ENCODE data around the gene PSME3IP1. TPM values are rescaled to one million over a fixed set of nuclear protein-coding genes. Genes with fewer than 3 reads are reported as not detected.

Gene PSME3IP1
- total and polyA plus RNA-seq, 7 experiments from 2014 or later = 76.3 to 159 (median 140) TPM

GRCh38 chr16:57178793-57179212 lies 7.0 kb downstream of the PSME3IP1 start:
- intact Hi-C loops (cut with micrococcal nuclease) = loop anchor here in 1 of 2 donors (2.0 kb wide), 1 partner anchor 22 kb away; no protein-coding TSS in a partner anchor
- H3K36me3 Mint-ChIP-seq = peaks cover 4 to 11% (median 5%) of the 10 kb centered on the region in 5 donors
- ATAC-seq = no peak
- no peak overlapping the region for H3K4me3 Mint-ChIP-seq
- Histone ChIP-seq H3K4me1 (ENCODE audit: control insufficient read depth in 2 of 2, insufficient read depth in 2 of 2, low read length in 2 of 2) (peaks cover 0 to 2% of the 10 kb centered on the region in 2 donors), H3K27me3 (ENCODE audit: control insufficient read depth in 2 of 2, insufficient read depth in 2 of 2, low read length in 2 of 2) (no peaks in the 10 kb centered on the region), H3K27ac (ENCODE audit: low read depth, low read length) (no peak overlapping the region), H3K36me3 (ENCODE audit: control insufficient read depth in 2 of 3, insufficient read depth in 3 of 3, low read length in 3 of 3) (peaks cover 0 to under 1% (median 0%) of the 10 kb centered on the region in 3 experiments), H3K9me3 (ENCODE audit: control insufficient read depth in 2 of 3, low read length in 3 of 3) (no peaks in the 10 kb centered on the region), H3K4me3 (ENCODE audit: low read length) (no peak overlapping the region)
- POLR2A ChIA-PET = interaction anchor here (0.6 kb wide), 1 partner anchor 1500 kb away, joined by 4 read pairs; no protein-coding TSS in a partner anchor
- peaks cover 8 to 28% (median 16%) of the 10 kb centered on the region in 7 donors for H3K4me1 Mint-ChIP-seq
- CTCF ChIA-PET = interaction anchor here (1.6 kb wide), 1 partner anchor 95 kb away, joined by 4 read pairs; no protein-coding TSS in a partner anchor
- DNase-seq = no peak
- no peaks in the 10 kb centered on the region for H3K27me3 Mint-ChIP-seq
- H3K9me3 Mint-ChIP-seq = peaks cover 0 to 1% (median 0%) of the 10 kb centered on the region in 11 donors
- peak overlapping the region in 1 of 9 donors; percentile 4 for H3K27ac Mint-ChIP-seq

DNA sequence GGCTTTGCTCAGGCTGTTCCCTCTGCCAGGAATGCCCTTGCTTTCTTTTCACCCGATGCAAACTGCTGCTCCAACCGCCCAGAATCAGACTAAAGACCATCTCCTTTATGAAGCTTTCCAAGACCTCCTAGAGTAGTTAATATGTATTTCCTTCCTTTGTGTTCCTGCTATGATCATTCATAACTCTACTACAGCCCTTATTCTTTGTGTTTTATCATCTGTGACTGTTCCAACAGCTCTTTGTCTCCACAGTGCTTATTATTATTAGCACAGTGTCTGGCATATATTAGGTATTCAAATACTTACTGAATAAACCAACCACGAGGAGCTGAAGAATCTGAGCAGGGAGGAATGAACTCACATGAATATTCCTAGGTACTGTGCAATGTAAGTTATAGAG lies 7.6 kb downstream of the PSME3IP1 start:
- POLR2A ChIA-PET = no interaction called here
- Mint-ChIP-seq H3K9me3 (peaks cover 0 to 1% (median 0%) of the 10 kb centered on the region in 11 donors), H3K27me3 (no peaks in the 10 kb centered on the region), H3K4me3 (no peak overlapping the region), H3K27ac (peak overlapping the region in 6 of 9 donors; percentile 3 to 67 (median 14)), H3K4me1 (peaks cover 8 to 26% (median 13%) of the 10 kb centered on the region in 7 donors), H3K36me3 (peaks cover 4 to 15% (median 5%) of the 10 kb centered on the region in 5 donors)
- Histone ChIP-seq H3K4me3 (ENCODE audit: low read length) (no peak overlapping the region), H3K27me3 (ENCODE audit: control insufficient read depth in 2 of 2, insufficient read depth in 2 of 2, low read length in 2 of 2) (no peaks in the 10 kb centered on the region), H3K36me3 (ENCODE audit: control insufficient read depth in 2 of 3, insufficient read depth in 3 of 3, low read length in 3 of 3) (peaks cover 0 to 6% (median 0%) of the 10 kb centered on the region in 3 experiments), H3K27ac (ENCODE audit: low read depth, low read length) (no peak overlapping the region), H3K9me3 (ENCODE audit: control insufficient read depth in 2 of 3, low read length in 3 of 3) (no peaks in the 10 kb centered on the region), H3K4me1 (ENCODE audit: control insufficient read depth in 2 of 2, insufficient read depth in 2 of 2, low read length in 2 of 2) (no peaks in the 10 kb centered on the region)
- DNase-seq = no peak
- intact Hi-C loops (cut with micrococcal nuclease) = loop anchor here in 1 of 2 donors (2.0 kb wide), 1 partner anchor 21 kb away; no protein-coding TSS in a partner anchor
- ATAC-seq = no peak
- CTCF ChIA-PET = interaction anchor here (1.6 kb wide), 1 partner anchor 95 kb away, joined by 4 read pairs; no protein-coding TSS in a partner anchor

DNA sequence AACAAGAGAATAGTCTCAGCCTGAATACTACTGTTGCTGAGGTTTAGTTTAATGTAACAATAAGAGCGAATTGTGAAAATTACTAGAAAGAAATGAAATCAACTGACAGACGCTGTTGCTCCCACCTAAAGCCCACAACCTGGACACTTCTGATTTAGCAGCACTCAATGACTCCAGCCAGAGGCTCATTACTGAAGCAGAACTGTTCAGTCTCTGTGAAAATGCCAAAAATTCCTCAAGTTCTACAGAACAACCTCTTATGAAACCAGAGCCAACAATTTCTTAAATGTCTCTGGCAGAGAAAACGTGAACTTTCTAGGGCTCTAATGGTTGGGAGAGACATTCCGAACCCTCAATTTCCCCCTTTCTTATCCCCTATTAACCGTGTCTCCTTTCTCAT lies 9.9 kb downstream of the PSME3IP1 start:
- CTCF ChIA-PET = interaction anchor here (1.8 kb wide), 1 partner anchor 92 kb away, joined by 4 read pairs; no protein-coding TSS in a partner anchor
- intact Hi-C loops (cut with micrococcal nuclease) = no loop called here
- H3K27ac ChIP-seq (ENCODE audit: low read depth, low read length) = no peak overlapping the region
- Mint-ChIP-seq H3K4me1 (peaks cover 0 to 10% (median 6%) of the 10 kb centered on the region in 7 donors), H3K36me3 (peaks cover 10 to 35% (median 16%) of the 10 kb centered on the region in 5 donors), H3K27me3 (no peaks in the 10 kb centered on the region), H3K4me3 (no peak overlapping the region), H3K27ac (peak overlapping the region in 2 of 9 donors; percentile 21 to 39), H3K9me3 (no peaks in the 10 kb centered on the region)
- no peaks in the 10 kb centered on the region for H3K27me3 ChIP-seq (ENCODE audit: control insufficient read depth in 2 of 2, insufficient read depth in 2 of 2, low read length in 2 of 2)
- H3K9me3 ChIP-seq (ENCODE audit: control insufficient read depth in 2 of 3, low read length in 3 of 3) = no peaks in the 10 kb centered on the region
- no peaks in the 10 kb centered on the region for H3K4me1 ChIP-seq (ENCODE audit: control insufficient read depth in 2 of 2, insufficient read depth in 2 of 2, low read length in 2 of 2)
- peaks cover 11 to 29% (median 13%) of the 10 kb centered on the region in 3 experiments for H3K36me3 ChIP-seq (ENCODE audit: control insufficient read depth in 2 of 3, insufficient read depth in 3 of 3, low read length in 3 of 3)
- POLR2A ChIA-PET = interaction anchor here (2.4 kb wide), 1 partner anchor 10 kb away, joined by 11 read pairs; the partner anchor contains the start of genes PSME3IP1 and RSPRY1
- H3K4me3 ChIP-seq (ENCODE audit: low read length) = no peak overlapping the region
- ATAC-seq (no peak), DNase-seq (no peak)

DNA sequence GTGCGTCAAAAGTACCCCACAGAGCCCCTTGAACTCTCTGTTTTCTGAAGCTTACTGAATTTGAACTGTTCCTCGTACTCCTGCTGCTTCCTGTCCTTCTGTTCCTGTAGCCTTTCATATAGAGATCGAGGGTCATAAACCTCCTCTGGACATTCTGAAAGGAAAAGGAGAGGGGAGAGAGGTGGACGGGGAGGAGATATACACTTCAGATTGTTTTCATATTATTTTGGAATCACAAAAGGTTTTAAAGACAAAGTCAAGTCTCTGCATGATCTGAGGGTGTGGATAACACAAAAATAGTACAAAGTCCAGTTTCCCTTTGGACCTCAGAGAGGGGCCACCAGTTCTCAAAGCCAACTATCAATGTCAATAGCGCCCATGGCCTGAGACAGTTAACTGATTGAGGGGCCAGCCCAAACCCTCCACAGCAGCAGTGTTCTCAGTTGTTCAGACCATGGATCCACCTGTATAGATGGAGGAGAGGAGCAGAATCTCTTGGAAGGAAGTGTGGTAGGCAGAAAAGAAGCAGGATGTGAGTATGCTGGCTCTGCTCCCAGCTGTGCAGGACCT lies 13.0 kb downstream of the PSME3IP1 start:
- intact Hi-C loops (cut with micrococcal nuclease) = no loop called here
- Mint-ChIP-seq H3K4me3 (no peak overlapping the region), H3K4me1 (peaks cover 3 to 9% (median 4%) of the 10 kb centered on the region in 7 donors), H3K36me3 (peaks cover 15 to 32% (median 18%) of the 10 kb centered on the region in 5 donors), H3K27me3 (no peaks in the 10 kb centered on the region), H3K9me3 (no peaks in the 10 kb centered on the region), H3K27ac (no peak overlapping the region)
- H3K9me3 ChIP-seq (ENCODE audit: control insufficient read depth in 2 of 3, low read length in 3 of 3) = no peaks in the 10 kb centered on the region
- ATAC-seq (no peak), DNase-seq (no peak)
- H3K27me3 ChIP-seq (ENCODE audit: control insufficient read depth in 2 of 2, insufficient read depth in 2 of 2, low read length in 2 of 2) = no peaks in the 10 kb centered on the region
- H3K4me1 ChIP-seq (ENCODE audit: control insufficient read depth in 2 of 2, insufficient read depth in 2 of 2, low read length in 2 of 2) = peaks cover 0 to 2% of the 10 kb centered on the region in 2 donors
- POLR2A ChIA-PET = no interaction called here
- CTCF ChIA-PET = interaction anchor here (0.7 kb wide), 1 partner anchor 130 kb away, joined by 4 read pairs; no protein-coding TSS in a partner anchor
- H3K4me3 ChIP-seq (ENCODE audit: low read length) = no peak overlapping the region
- no peak overlapping the region for H3K27ac ChIP-seq (ENCODE audit: low read depth, low read length)
- H3K36me3 ChIP-seq (ENCODE audit: control insufficient read depth in 2 of 3, insufficient read depth in 3 of 3, low read length in 3 of 3) = peaks cover 18 to 49% (median 23%) of the 10 kb centered on the region in 3 experiments

GRCh38 chr16:57169327-57169726 lies 16.5 kb downstream of the PSME3IP1 start:
- H3K4me1 ChIP-seq (ENCODE audit: control insufficient read depth in 2 of 2, insufficient read depth in 2 of 2, low read length in 2 of 2) = peaks cover 0 to 4% of the 10 kb centered on the region in 2 donors
- CTCF ChIA-PET = interaction anchor here (0.6 to 5.8 kb wide), 6 partner anchors 42 to 339 kb away, joined by 3 to 36 read pairs (median 12); partner anchors contain the start of gene CPNE2
- H3K36me3 Mint-ChIP-seq = peaks cover 21 to 48% (median 28%) of the 10 kb centered on the region in 5 donors
- H3K27ac Mint-ChIP-seq = peak overlapping the region in 1 of 9 donors; percentile 14
- no peaks in the 10 kb centered on the region for H3K27me3 ChIP-seq (ENCODE audit: control insufficient read depth in 2 of 2, insufficient read depth in 2 of 2, low read length in 2 of 2)
- POLR2A ChIA-PET = interaction anchor here (0.7 to 2.4 kb wide), 2 partner anchors 86 to 162 kb away, joined by 3 to 8 read pairs; no protein-coding TSS in a partner anchor
- DNase-seq (no peak), ATAC-seq (no peak)
- peaks cover 5 to 28% (median 15%) of the 10 kb centered on the region in 7 donors for H3K4me1 Mint-ChIP-seq
- no peak overlapping the region for H3K4me3 ChIP-seq (ENCODE audit: low read length)
- no peak overlapping the region for H3K4me3 Mint-ChIP-seq
- no peaks in the 10 kb centered on the region for H3K27me3 Mint-ChIP-seq
- H3K9me3 Mint-ChIP-seq = no peaks in the 10 kb centered on the region
- intact Hi-C loops (cut with micrococcal nuclease) = loop anchor here (2.0 to 5.0 kb wide), 3 partner anchors 35 to 377 kb away; no protein-coding TSS in a partner anchor
- H3K27ac ChIP-seq (ENCODE audit: low read depth, low read length) = no peak overlapping the region
- no peaks in the 10 kb centered on the region for H3K9me3 ChIP-seq (ENCODE audit: control insufficient read depth in 2 of 3, low read length in 3 of 3)
- peaks cover 22 to 71% (median 31%) of the 10 kb centered on the region in 3 experiments for H3K36me3 ChIP-seq (ENCODE audit: control insufficient read depth in 2 of 3, insufficient read depth in 3 of 3, low read length in 3 of 3)

DNA sequence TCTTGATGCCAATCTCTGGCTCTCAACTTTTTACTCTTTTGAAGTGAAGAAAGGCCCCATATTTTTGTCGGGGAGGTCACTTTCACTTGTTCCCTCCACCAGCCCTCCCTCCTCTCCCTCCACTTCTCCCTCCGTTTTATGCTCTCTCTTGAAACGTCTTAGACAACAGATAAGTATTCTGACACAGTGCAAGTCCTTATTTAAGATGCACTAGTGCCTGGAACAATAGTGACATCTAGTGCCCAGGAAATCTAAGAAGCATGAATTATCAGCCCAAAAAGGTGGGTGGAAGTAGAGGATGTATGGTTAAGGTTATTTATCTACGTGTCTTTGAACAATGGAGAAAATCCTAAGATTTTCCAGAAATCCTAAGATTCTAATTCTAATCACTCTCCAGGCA lies 17.9 kb downstream of the PSME3IP1 start:
- H3K9me3 ChIP-seq (ENCODE audit: control insufficient read depth in 2 of 3, low read length in 3 of 3) = no peaks in the 10 kb centered on the region
- peak overlapping the region in 2 of 9 donors; percentile 19 to 61 for H3K27ac Mint-ChIP-seq
- H3K9me3 Mint-ChIP-seq = no peaks in the 10 kb centered on the region
- no peak overlapping the region for H3K27ac ChIP-seq (ENCODE audit: low read depth, low read length)
- peak in 7 of 9 donors; percentile 51 to 80 (median 69) for DNase-seq
- no peaks in the 10 kb centered on the region for H3K27me3 Mint-ChIP-seq
- peaks cover 0 to 4% of the 10 kb centered on the region in 2 donors for H3K4me1 ChIP-seq (ENCODE audit: control insufficient read depth in 2 of 2, insufficient read depth in 2 of 2, low read length in 2 of 2)
- intact Hi-C loops (cut with micrococcal nuclease) = loop anchor here (1.0 to 5.0 kb wide), 8 partner anchors 33 to 376 kb away; partner anchors contain the start of gene CPNE2 (in 1 of the 2)
- POLR2A ChIA-PET = interaction anchor here (0.7 kb wide), 2 partner anchors 83 to 541 kb away, joined by 3 read pairs; no protein-coding TSS in a partner anchor
- H3K36me3 ChIP-seq (ENCODE audit: control insufficient read depth in 2 of 3, insufficient read depth in 3 of 3, low read length in 3 of 3) = peaks cover 22 to 76% (median 31%) of the 10 kb centered on the region in 3 experiments
- H3K36me3 Mint-ChIP-seq = peaks cover 21 to 55% (median 37%) of the 10 kb centered on the region in 5 donors
- peak overlapping the region in 1 of 10 donors; percentile 35 for H3K4me3 Mint-ChIP-seq
- ATAC-seq = peak; percentile 91
- H3K27me3 ChIP-seq (ENCODE audit: control insufficient read depth in 2 of 2, insufficient read depth in 2 of 2, low read length in 2 of 2) = no peaks in the 10 kb centered on the region
- CTCF ChIA-PET = interaction anchor here (0.6 to 5.8 kb wide), 4 partner anchors 75 to 644 kb away, joined by 3 to 36 read pairs (median 18); partner anchors contain the start of gene CPNE2
- H3K4me1 Mint-ChIP-seq = peaks cover 5 to 28% (median 15%) of the 10 kb centered on the region in 7 donors
- H3K4me3 ChIP-seq (ENCODE audit: low read length) = no peak overlapping the region

All from naive thymus-derived CD4-positive, alpha-beta T cell (primary cell).